ENCODE measurements around the gene IRX6. TPM values are rescaled to one million over a fixed set of nuclear protein-coding genes. Genes with fewer than 3 reads are reported as not detected.

IRX6 gene
- total RNA-seq, 1 donor from 2014 or later: 0.82 TPM

GRCh38 chr16:55308973-55309372, 15.0 kb upstream of the IRX6 start:
- Mint-ChIP-seq H3K4me1 (ENCODE audit: unreplicated experiment) (no peaks in the 10 kb centered on the region), H3K9me3 (ENCODE audit: unreplicated experiment) (no peaks in the 10 kb centered on the region), H3K36me3 (ENCODE audit: low read depth, unreplicated experiment) (no peaks in the 10 kb centered on the region), H3K27me3 (ENCODE audit: unreplicated experiment) (no peaks in the 10 kb centered on the region), H3K4me3 (ENCODE audit: unreplicated experiment) (no peak overlapping the region), H3K27ac (ENCODE audit: unreplicated experiment) (no peak overlapping the region)
- DNase-seq (ENCODE audit: low spot score): no peak
- TF ChIP-seq CTCF (IDR thresholded peaks at IDR 0.05; ENCODE audit: unreplicated experiment): no peak

- H3K27ac Mint-ChIP-seq (ENCODE audit: unreplicated experiment): no peak overlapping the region
- peaks cover 5% of the 10 kb centered on the region for H3K36me3 Mint-ChIP-seq (ENCODE audit: low read depth, unreplicated experiment)
- H3K9me3 Mint-ChIP-seq (ENCODE audit: unreplicated experiment): no peaks in the 10 kb centered on the region
- no peak overlapping the region for H3K4me3 Mint-ChIP-seq (ENCODE audit: unreplicated experiment)
- no peak for DNase-seq (ENCODE audit: low spot score)
- H3K4me1 Mint-ChIP-seq (ENCODE audit: unreplicated experiment): peaks cover 18% of the 10 kb centered on the region
- no peak for TF ChIP-seq CTCF (IDR thresholded peaks at IDR 0.05; ENCODE audit: unreplicated experiment)
- H3K27me3 Mint-ChIP-seq (ENCODE audit: unreplicated experiment): peaks cover 6% of the 10 kb centered on the region
Measured at GRCh38 chr16:55322327-55322726, 1.7 kb upstream of the IRX6 start.

GRCh38 chr16:55324285-55325079, 479 bp downstream of the IRX6 start:
- Mint-ChIP-seq H3K4me3 (ENCODE audit: unreplicated experiment) (peak overlapping the region; percentile 90), H3K27me3 (ENCODE audit: unreplicated experiment) (peaks cover 8% of the 10 kb centered on the region), H3K27ac (ENCODE audit: unreplicated experiment) (no peak overlapping the region), H3K36me3 (ENCODE audit: low read depth, unreplicated experiment) (peaks cover 5% of the 10 kb centered on the region), H3K4me1 (ENCODE audit: unreplicated experiment) (peaks cover 39% of the 10 kb centered on the region), H3K9me3 (ENCODE audit: unreplicated experiment) (no peaks in the 10 kb centered on the region)
- TF ChIP-seq CTCF (IDR thresholded peaks at IDR 0.05; ENCODE audit: unreplicated experiment): no peak
- DNase-seq (ENCODE audit: low spot score): peak; percentile 40

- peaks cover 11% of the 10 kb centered on the region for H3K27me3 Mint-ChIP-seq (ENCODE audit: unreplicated experiment)
- H3K4me3 Mint-ChIP-seq (ENCODE audit: unreplicated experiment): peak overlapping the region; percentile 80
- peaks cover 45% of the 10 kb centered on the region for H3K4me1 Mint-ChIP-seq (ENCODE audit: unreplicated experiment)
- H3K27ac Mint-ChIP-seq (ENCODE audit: unreplicated experiment): no peak overlapping the region
- TF ChIP-seq CTCF (IDR thresholded peaks at IDR 0.05; ENCODE audit: unreplicated experiment): no peak
- peaks cover 5% of the 10 kb centered on the region for H3K36me3 Mint-ChIP-seq (ENCODE audit: low read depth, unreplicated experiment)
- no peaks in the 10 kb centered on the region for H3K9me3 Mint-ChIP-seq (ENCODE audit: unreplicated experiment)
- no peak for DNase-seq (ENCODE audit: low spot score)
Measured at GRCh38 chr16:55325080-55325447, 1.1 kb downstream of the IRX6 start.

- H3K4me3 Mint-ChIP-seq (ENCODE audit: unreplicated experiment): peak overlapping the region; percentile 80
- no peaks in the 10 kb centered on the region for H3K9me3 Mint-ChIP-seq (ENCODE audit: unreplicated experiment)
- H3K36me3 Mint-ChIP-seq (ENCODE audit: low read depth, unreplicated experiment): peaks cover 5% of the 10 kb centered on the region
- H3K4me1 Mint-ChIP-seq (ENCODE audit: unreplicated experiment): peaks cover 51% of the 10 kb centered on the region
- H3K27ac Mint-ChIP-seq (ENCODE audit: unreplicated experiment): no peak overlapping the region
- TF ChIP-seq CTCF (IDR thresholded peaks at IDR 0.05; ENCODE audit: unreplicated experiment): no peak
- peaks cover 11% of the 10 kb centered on the region for H3K27me3 Mint-ChIP-seq (ENCODE audit: unreplicated experiment)
- no peak for DNase-seq (ENCODE audit: low spot score)
Measured at GRCh38 chr16:55325458-55326109, 1.6 kb downstream of the IRX6 start.

All from endothelial cell (in vitro differentiated cells).